ENCODE results near the gene CHRNA3. TPM values are rescaled to one million over a fixed set of nuclear protein-coding genes. Genes with fewer than 3 reads are reported as not detected.
"Not testable (repeated sequence)": the region's sequence is repeated elsewhere in the genome, so short reads cannot be mapped to it uniquely, and the experiment has no call there.

Gene CHRNA3
- polyA plus RNA-seq, 4 donors = 0.86 to 1.5 (median 1.2) TPM

GRCh38 chr15:78565097-78565950, 55.5 kb downstream of the CHRNA3 start, which contains the start of gene CHRNA5:
CHRNA5 (plus strand) TSS chr15:78565520; CDS start chr15:78565720, 200 bp downstream.
- peak; percentile 53 to 80 (median 70) for DNase-seq (ENCODE audit: low read depth in 4 of 4, low spot score in 2 of 4)

- no peak for DNase-seq (ENCODE audit: low read depth in 4 of 4, low spot score in 2 of 4)
Measured at GRCh38 chr15:78564743-78565096, 56.1 kb downstream of the CHRNA3 start.

GRCh38 chr15:78563092-78563491, 57.7 kb downstream of the CHRNA3 start:
- DNase-seq (ENCODE audit: low read depth in 4 of 4, low spot score in 2 of 4) = no peak

GRCh38 chr15:78561490-78561889, 59.3 kb downstream of the CHRNA3 start:
- DNase-seq (ENCODE audit: low read depth in 4 of 4, low spot score in 2 of 4) = no peak

GRCh38 chr15:78560201-78560600, 60.6 kb downstream of the CHRNA3 start:
- DNase-seq (ENCODE audit: low read depth in 4 of 4, low spot score in 2 of 4) = not testable (repeated sequence)

- no peak for DNase-seq (ENCODE audit: low read depth in 4 of 4, low spot score in 2 of 4)
Measured at GRCh38 chr15:78552597-78552996, 68.2 kb downstream of the CHRNA3 start.

- no peak for DNase-seq (ENCODE audit: low read depth in 4 of 4, low spot score in 2 of 4)
Measured at GRCh38 chr15:78551902-78552301, 68.9 kb downstream of the CHRNA3 start.

GRCh38 chr15:78550815-78551214, 70.0 kb downstream of the CHRNA3 start:
- DNase-seq (ENCODE audit: low read depth in 4 of 4, low spot score in 2 of 4) = no peak

GRCh38 chr15:78550194-78550593, 70.6 kb downstream of the CHRNA3 start:
- DNase-seq (ENCODE audit: low read depth in 4 of 4, low spot score in 2 of 4) = no peak

Other genes with a start within 250 kb of the CHRNA3 start
- gene IREB2, start 182.8 kb downstream of the CHRNA3 start, polyA plus RNA-seq (ENCODE audit: insufficient read length in 4 of 4) = 10 to 100 TPM; 51.1 to 77.7 (median 59.2) TPM
- 1 to 10 TPM; 7.7 to 8.9 (median 8.3) TPM for gene HYKK, start 113.4 kb downstream of the CHRNA3 start, polyA plus RNA-seq (ENCODE audit: insufficient read length in 4 of 4)
- 100 to 1,000 TPM; 232 to 298 (median 262) TPM for gene PSMA4, start 80.6 kb downstream of the CHRNA3 start, polyA plus RNA-seq (ENCODE audit: insufficient read length in 4 of 4)
- gene CHRNA5, start 55.5 kb downstream of the CHRNA3 start, polyA plus RNA-seq (ENCODE audit: insufficient read length in 4 of 4) = 1 to 10 TPM; 5.9 to 9.7 (median 7.0) TPM
- 1 to 10 TPM; 2.5 to 3.9 (median 2.8) TPM for gene CHRNB4, start 20.2 kb upstream of the CHRNA3 start, polyA plus RNA-seq (ENCODE audit: insufficient read length in 4 of 4)
- gene ADAMTS7, start 190.5 kb upstream of the CHRNA3 start, polyA plus RNA-seq (ENCODE audit: insufficient read length in 4 of 4) = 10 to 100 TPM; 19.7 to 36.7 (median 32.7) TPM

Data from left renal cortex interstitium (tissue), 4 donors.